Parathyroid adenoma (tissue), 2 donors: Measurements from ENCODE around the gene C17orf107.
A peak's percentile ranks its signal among the peaks of the same experiment; 100 is the strongest.

Experiments
- H2AFZ ChIP-seq: fragments of 300-600 bp; sonication (generic); one replicate; pipeline ENCODE4 v1.7.0; 2017; ENCODE audit warnings: antibody characterized with exemption, mild to moderate bottlenecking
- H3K27ac ChIP-seq: fragments of 300-600 bp; sonication (generic); one replicate; pipeline ENCODE4 v1.7.0; 2017
- H3K27me3 ChIP-seq: fragments of 300-600 bp; sonication (generic); one replicate; pipeline ENCODE4 v1.7.0; 2017; ENCODE audit warnings: low read length; ENCODE audit not compliant: control insufficient read depth, insufficient read depth
- H3K36me3 ChIP-seq: fragments of 300-600 bp; sonication (generic); one replicate; pipeline ENCODE4 v1.7.0; 2017; ENCODE audit warnings: low read length; ENCODE audit not compliant: control insufficient read depth, insufficient read depth
- H3K4me1 ChIP-seq: fragments of 300-600 bp; sonication (generic); one replicate; pipeline ENCODE4 v1.7.0; 2017; ENCODE audit warnings: control low read depth
- H3K4me2 ChIP-seq: fragments of 300-600 bp; sonication (generic); one replicate; pipeline ENCODE4 v1.7.0; 2017; ENCODE audit warnings: low read length
- H3K4me3 ChIP-seq: fragments of 300-600 bp; sonication (generic); one replicate; pipeline ENCODE4 v1.7.0; 2017; ENCODE audit warnings: low read depth, low read length
- H3K79me2 ChIP-seq: fragments of 300-600 bp; sonication (generic); one replicate; pipeline ENCODE4 v1.7.0; 2017; ENCODE audit warnings: control low read depth
- H3K9ac ChIP-seq: fragments of 300-600 bp; sonication (generic); one replicate; pipeline ENCODE4 v1.7.0; 2017; ENCODE audit warnings: mild to moderate bottlenecking
- H3K9me3 ChIP-seq: fragments of 300-600 bp; sonication (generic); one replicate; pipeline ENCODE4 v1.7.0; 2017; ENCODE audit warnings: low read length; ENCODE audit not compliant: control insufficient read depth
- CTCF ChIP-seq: fragments of 300-600 bp; sonication (generic); IDR thresholded peaks from one replicate; pipeline ENCODE4 v1.7.0; 2017; ENCODE audit warnings: antibody characterized with exemption, mild to moderate bottlenecking
- donor health status: primary hyperparathyroidism.

C17orf107 gene

GRCh38 chr17:4939796-4940554, 40.6 kb downstream of the C17orf107 start, which contains the start of the genes RNF167 and SLC25A11:
RNF167 (plus strand) TSS chr17:4940268; CDS start chr17:4940910, 642 bp downstream.
SLC25A11 (minus strand) TSS chr17:4940046; CDS start chr17:4939910, 136 bp downstream.
- H3K27me3 ChIP-seq, result no peaks in the 10 kb centered on the region
- peak within 1 kb of the TSS; percentile 97 for H3K4me2 ChIP-seq
- peak within 1 kb of the TSS; percentile 91 for H3K27ac ChIP-seq
- peak within 1 kb of the TSS; percentile 69 for H3K9ac ChIP-seq
- no peaks in the 10 kb centered on the region for H3K36me3 ChIP-seq
- peaks cover 20% of the 10 kb centered on the region for H3K79me2 ChIP-seq
- peaks cover 18% of the 10 kb centered on the region for H3K4me1 ChIP-seq
- no peaks in the 10 kb centered on the region for H3K9me3 ChIP-seq
- peak within 1 kb of the TSS; percentile 91 for H3K4me3 ChIP-seq
- peak within 1 kb of the TSS; percentile 81 for H2AFZ ChIP-seq
- no peak for TF ChIP-seq CTCF

DNA sequence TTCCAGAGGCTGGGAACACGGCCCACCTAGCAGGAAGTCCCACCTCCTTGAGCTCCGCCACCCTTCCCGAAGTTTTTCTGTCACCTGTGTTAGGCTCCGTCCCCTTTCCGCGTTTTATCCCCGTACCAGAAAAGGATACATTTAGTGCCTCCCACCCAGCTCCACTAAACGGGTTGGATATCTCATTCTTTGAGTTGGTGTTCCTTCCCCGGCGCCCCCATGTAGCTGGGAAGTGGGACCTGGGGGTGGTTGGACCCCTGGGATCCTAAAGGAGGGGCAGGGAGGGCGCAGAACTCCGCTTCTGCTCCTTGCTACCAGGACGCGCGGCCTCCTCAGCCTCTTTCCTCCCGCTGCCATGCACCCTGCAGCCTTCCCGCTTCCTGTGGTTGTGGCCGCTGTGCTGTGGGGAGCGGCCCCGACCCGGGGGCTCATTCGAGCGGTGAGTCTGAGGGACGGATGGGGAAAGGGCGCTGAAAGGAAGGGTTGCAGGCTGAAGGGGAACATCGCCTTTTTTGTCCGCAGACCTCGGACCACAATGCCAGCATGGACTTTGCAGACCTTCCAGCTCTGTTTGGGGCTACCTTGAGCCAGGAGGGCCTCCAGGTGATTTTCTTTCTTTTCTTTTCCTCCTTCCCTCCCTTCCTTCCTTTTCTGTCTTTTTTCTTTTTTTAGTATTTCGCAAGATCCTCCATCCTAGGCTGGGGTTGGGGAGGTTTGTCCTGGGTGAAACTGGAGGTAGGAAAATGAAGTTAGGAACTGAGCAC, 41.4 kb downstream of the C17orf107 start:
- Histone ChIP-seq H3K4me1 (peaks cover 22% of the 10 kb centered on the region), H3K27ac (peak overlapping the region; percentile 91), H2AFZ (peak overlapping the region; percentile 81), H3K9me3 (no peaks in the 10 kb centered on the region), H3K27me3 (no peaks in the 10 kb centered on the region), H3K79me2 (peaks cover 20% of the 10 kb centered on the region), H3K36me3 (no peaks in the 10 kb centered on the region), H3K4me3 (peak overlapping the region; percentile 91), H3K4me2 (peak overlapping the region; percentile 97), H3K9ac (peak overlapping the region; percentile 69)
- no peak for TF ChIP-seq CTCF

- peak overlapping the region; percentile 69 for H3K9ac ChIP-seq
- no peaks in the 10 kb centered on the region for H3K36me3 ChIP-seq
- H2AFZ ChIP-seq, result no peak overlapping the region
- H3K4me3 ChIP-seq, result peak overlapping the region; percentile 91
- no peaks in the 10 kb centered on the region for H3K27me3 ChIP-seq
- peak overlapping the region; percentile 97 for H3K4me2 ChIP-seq
- peak overlapping the region; percentile 24 for H3K27ac ChIP-seq
- peaks cover 22% of the 10 kb centered on the region for H3K4me1 ChIP-seq
- H3K79me2 ChIP-seq, result peaks cover 20% of the 10 kb centered on the region
- no peak for TF ChIP-seq CTCF
- H3K9me3 ChIP-seq, result no peaks in the 10 kb centered on the region
Observed at GRCh38 chr17:4941319-4941610, 41.9 kb downstream of the C17orf107 start.

DNA sequence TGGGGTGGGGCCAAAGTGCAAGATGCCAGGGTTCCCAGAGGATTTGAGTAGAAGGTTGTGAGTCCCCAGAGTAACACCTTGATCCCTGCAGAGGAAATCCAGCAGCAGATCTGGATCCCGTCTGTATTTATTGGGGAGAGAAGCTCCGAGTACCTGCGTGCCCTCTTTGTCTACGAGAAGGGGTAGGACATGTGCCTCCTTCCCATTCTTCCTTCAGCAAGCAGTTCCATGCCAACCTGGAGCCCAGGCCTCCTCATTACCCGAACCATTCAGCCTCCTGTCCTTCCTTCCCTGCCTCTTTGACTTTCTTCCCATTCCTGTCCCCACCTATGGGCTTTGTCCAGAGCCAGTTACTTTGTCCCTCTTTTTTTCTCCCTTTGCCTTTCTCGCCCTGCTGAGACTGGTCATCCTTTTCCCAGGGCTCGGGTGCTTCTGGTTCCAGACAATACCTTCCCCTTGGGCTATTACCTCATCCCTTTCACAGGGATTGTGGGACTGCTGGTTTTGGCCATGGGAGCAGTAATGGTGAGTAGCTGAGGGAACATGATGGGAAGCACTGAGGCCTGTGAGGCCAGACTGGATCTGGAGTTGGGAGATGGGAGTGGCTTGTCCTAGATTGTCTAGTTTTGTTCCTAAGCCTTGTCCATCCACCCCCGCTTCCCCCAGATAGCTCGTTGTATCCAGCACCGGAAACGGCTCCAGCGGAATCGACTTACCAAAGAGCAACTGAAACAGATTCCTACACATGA, 43.6 kb downstream of the C17orf107 start:
- Histone ChIP-seq H3K4me3 (no peak overlapping the region), H3K4me2 (no peak overlapping the region), H3K27me3 (no peaks in the 10 kb centered on the region), H3K36me3 (no peaks in the 10 kb centered on the region), H3K9ac (no peak overlapping the region), H3K9me3 (no peaks in the 10 kb centered on the region), H3K4me1 (peaks cover 22% of the 10 kb centered on the region), H3K27ac (no peak overlapping the region), H2AFZ (no peak overlapping the region), H3K79me2 (peaks cover 24% of the 10 kb centered on the region)
- TF ChIP-seq CTCF, result no peak
